PC-9 (cell line): Measurements from ENCODE around the gene RPA3.

Source experiments
- EZH2 ChIP-seq: fragments of 200-600 bp; sonication (generic); IDR thresholded peaks from 2 replicates; pipeline ENCODE4 v1.8.0; 2017; ENCODE audit warnings: antibody characterized with exemption, low read depth
- TF ChIP-seq, protein P1 (sequence below): fragments of 200-600 bp; sonication (generic); conservative IDR thresholded peaks from 2 replicates; pipeline ENCODE4 v1.6.1; 2017; ENCODE audit warnings: mixed run types, antibody characterized with exemption, mild to moderate bottlenecking, moderate library complexity

DNA sequence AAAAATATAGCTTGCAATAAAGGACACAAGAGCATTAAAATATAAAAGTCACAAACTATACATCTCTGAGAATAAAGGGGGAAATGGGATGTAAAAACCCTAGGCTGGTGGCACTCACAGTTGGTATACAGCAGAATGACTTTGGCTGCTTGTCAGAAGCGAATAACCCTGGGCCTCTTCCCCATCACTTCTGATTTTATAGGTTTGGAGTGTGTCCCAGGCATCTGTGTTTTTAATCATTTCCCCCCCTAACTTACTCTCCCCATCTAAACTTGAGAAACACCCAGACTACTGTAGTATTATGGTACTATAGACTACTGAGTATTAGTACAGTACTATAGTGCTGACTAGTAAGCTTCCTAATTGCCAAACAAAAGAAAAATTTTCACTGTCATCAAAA lies 1.8 kb upstream of the RPA3 start:
- TF ChIP-seq, protein P1, sequence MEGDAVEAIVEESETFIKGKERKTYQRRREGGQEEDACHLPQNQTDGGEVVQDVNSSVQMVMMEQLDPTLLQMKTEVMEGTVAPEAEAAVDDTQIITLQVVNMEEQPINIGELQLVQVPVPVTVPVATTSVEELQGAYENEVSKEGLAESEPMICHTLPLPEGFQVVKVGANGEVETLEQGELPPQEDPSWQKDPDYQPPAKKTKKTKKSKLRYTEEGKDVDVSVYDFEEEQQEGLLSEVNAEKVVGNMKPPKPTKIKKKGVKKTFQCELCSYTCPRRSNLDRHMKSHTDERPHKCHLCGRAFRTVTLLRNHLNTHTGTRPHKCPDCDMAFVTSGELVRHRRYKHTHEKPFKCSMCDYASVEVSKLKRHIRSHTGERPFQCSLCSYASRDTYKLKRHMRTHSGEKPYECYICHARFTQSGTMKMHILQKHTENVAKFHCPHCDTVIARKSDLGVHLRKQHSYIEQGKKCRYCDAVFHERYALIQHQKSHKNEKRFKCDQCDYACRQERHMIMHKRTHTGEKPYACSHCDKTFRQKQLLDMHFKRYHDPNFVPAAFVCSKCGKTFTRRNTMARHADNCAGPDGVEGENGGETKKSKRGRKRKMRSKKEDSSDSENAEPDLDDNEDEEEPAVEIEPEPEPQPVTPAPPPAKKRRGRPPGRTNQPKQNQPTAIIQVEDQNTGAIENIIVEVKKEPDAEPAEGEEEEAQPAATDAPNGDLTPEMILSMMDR: no peak
- TF ChIP-seq EZH2: no peak
